Hepatocyte (in vitro differentiated cells): Measurements from ENCODE around the gene AGBL3. TPM values are rescaled to one million over a fixed set of nuclear protein-coding genes. Genes with fewer than 3 reads are reported as not detected.

ENCODE experiments used
- DNase-seq: peaks from one replicate; pipeline ENCODE4 v3.0.0-alpha.2; 2016; ENCODE audit warnings: low spot score
- H2AFZ ChIP-seq: fragments of 200-600 bp; sonication (generic); 2 replicates; pipeline ENCODE4 v1.6.0; 2016; ENCODE audit warnings: antibody characterized with exemption, mild to moderate bottlenecking
- H3K27ac ChIP-seq: fragments of 200-600 bp; sonication (generic); 2 replicates; pipeline ENCODE4 v1.5.1; 2016; ENCODE audit warnings: mild to moderate bottlenecking
- H3K27me3 ChIP-seq: fragments of 200-600 bp; sonication (generic); 2 replicates; pipeline ENCODE4 v1.6.1; 2016
- H3K36me3 ChIP-seq: fragments of 200-600 bp; sonication (generic); replicated peaks from 2 replicates; pipeline ENCODE4 v1.5.1; 2016; ENCODE audit warnings: low read depth; ENCODE audit not compliant: insufficient read depth
- H3K4me1 ChIP-seq: fragments of 200-600 bp; sonication (generic); 2 replicates; pipeline ENCODE4 v1.5.1; 2016; ENCODE audit warnings: mild to moderate bottlenecking, moderate library complexity; ENCODE audit not compliant: insufficient read depth
- H3K4me2 ChIP-seq: fragments of 200-600 bp; sonication (generic); 2 replicates; pipeline ENCODE4 v1.6.0; 2016
- H3K4me3 ChIP-seq: fragments of 200-600 bp; sonication (generic); 2 replicates; pipeline ENCODE4 v1.5.1; 2016; ENCODE audit warnings: mild to moderate bottlenecking
- H3K79me2 ChIP-seq: fragments of 200-600 bp; sonication (generic); 2 replicates; pipeline ENCODE4 v1.6.0; 2017; ENCODE audit warnings: mild to moderate bottlenecking
- H3K9me2 ChIP-seq: fragments of 200-600 bp; sonication (generic); replicated peaks from 2 replicates; pipeline ENCODE4 v1.6.0; 2017; ENCODE audit warnings: mild to moderate bottlenecking; ENCODE audit not compliant: insufficient read depth
- H3K9me3 ChIP-seq: fragments of 200-600 bp; sonication (generic); 2 replicates; pipeline ENCODE4 v1.5.1; 2016; ENCODE audit warnings: low read depth, mild to moderate bottlenecking
- H4K20me1 ChIP-seq: fragments of 200-600 bp; sonication (generic); 2 replicates; pipeline ENCODE4 v1.6.0; 2016; ENCODE audit warnings: mild to moderate bottlenecking; ENCODE audit not compliant: insufficient read depth, poor library complexity, severe bottlenecking
- CTCF ChIP-seq: fragments of 200-600 bp; sonication (generic); IDR thresholded peaks from 2 replicates; pipeline ENCODE4 v1.5.1; 2016; ENCODE audit warnings: antibody characterized with exemption, mild to moderate bottlenecking; ENCODE audit not compliant: poor library complexity
- EZH2 ChIP-seq: fragments of 200-600 bp; sonication (generic); IDR thresholded peaks from 2 replicates; pipeline ENCODE4 v1.6.1; 2016; ENCODE audit warnings: antibody characterized with exemption, mild to moderate bottlenecking, borderline replicate concordance
- EZH2phosphoT487 ChIP-seq: fragments of 200-600 bp; sonication (generic); IDR thresholded peaks from one replicate; pipeline ENCODE4 v1.6.1; 2018; ENCODE audit warnings: antibody characterized with exemption, mild to moderate bottlenecking, low read depth, moderate library complexity; ENCODE audit not compliant: unreplicated experiment, severe bottlenecking
- WGBS: methylation state at CpG from one replicate; pipeline ENCODE4 v1.1.6; 2016; ENCODE audit warnings: low lambda C conversion rate; ENCODE audit errors: missing lambda C conversion rate; 5-methylcytosine and 5-hydroxymethylcytosine counted together
- polyA plus RNA-seq: library from polyadenylated mRNA; unstranded; fragments of >200 nt; fragmentation: Nextera tagmentation; extraction: Ambion mirVana; gene quantifications from 2 replicates; pipeline ENCODE4 v1.2.1, GENCODE V29; 2016
- total RNA-seq: library from RNA; depleted of rRNA; stranded (reverse); fragments of >200 nt; gene quantifications from 2 replicates; pipeline ENCODE4 v1.2.3, GENCODE V29; 2014

The AGBL3 gene
- total and polyA plus RNA-seq, 2 experiments from 2014 or later: 2.3 to 6.4 TPM

GRCh38 chr7:134948736-134949135 is 37.6 kb upstream of the AGBL3 start:
- no peaks in the 10 kb centered on the region for H3K9me2 ChIP-seq
- H3K4me3 ChIP-seq: no peak overlapping the region
- H4K20me1 ChIP-seq: no peaks in the 10 kb centered on the region
- H3K36me3 ChIP-seq: no peaks in the 10 kb centered on the region
- H3K27ac ChIP-seq: peak overlapping the region; percentile 54
- WGBS: 80% methylated on average over 1 of the region's 1 CpG
- H3K79me2 ChIP-seq: no peaks in the 10 kb centered on the region
- H3K4me1 ChIP-seq: peaks cover 8% of the 10 kb centered on the region
- TF ChIP-seq CTCF: no peak
- TF ChIP-seq EZH2phosphoT487: no peak
- TF ChIP-seq EZH2: no peak
- H2AFZ ChIP-seq: no peak overlapping the region
- H3K4me2 ChIP-seq: no peak overlapping the region
- no peak for DNase-seq
- H3K27me3 ChIP-seq: no peaks in the 10 kb centered on the region
- H3K9me3 ChIP-seq: no peaks in the 10 kb centered on the region

DNA sequence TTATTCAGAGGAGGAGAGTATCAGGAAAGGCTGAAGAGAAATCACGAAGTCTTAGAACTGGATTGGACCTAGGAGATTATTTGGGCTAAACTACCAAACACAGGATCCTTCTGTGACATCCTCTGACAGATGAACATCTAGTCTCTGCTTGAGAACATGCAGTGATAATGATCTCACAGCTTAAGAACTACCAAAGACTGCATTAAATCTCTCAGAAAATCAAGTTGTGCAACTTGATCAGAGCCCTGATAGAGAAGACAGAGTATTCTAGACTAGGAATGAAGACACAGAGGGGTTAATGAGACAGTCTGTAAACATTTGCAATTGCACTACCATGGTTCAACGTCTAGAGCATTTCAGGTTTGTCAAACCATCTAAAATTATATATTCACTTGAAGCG is 37.1 kb upstream of the AGBL3 start:
- no peak for TF ChIP-seq CTCF
- TF ChIP-seq EZH2: no peak
- no peak for TF ChIP-seq EZH2phosphoT487
- no peak overlapping the region for H3K4me2 ChIP-seq
- H3K36me3 ChIP-seq: no peaks in the 10 kb centered on the region
- DNase-seq: no peak
- peaks cover 8% of the 10 kb centered on the region for H3K4me1 ChIP-seq
- no peaks in the 10 kb centered on the region for H3K9me2 ChIP-seq
- no peaks in the 10 kb centered on the region for H4K20me1 ChIP-seq
- H3K9me3 ChIP-seq: no peaks in the 10 kb centered on the region
- H3K27me3 ChIP-seq: no peaks in the 10 kb centered on the region
- no peaks in the 10 kb centered on the region for H3K79me2 ChIP-seq
- no peak overlapping the region for H3K4me3 ChIP-seq
- H3K27ac ChIP-seq: peak overlapping the region; percentile 54
- no peak overlapping the region for H2AFZ ChIP-seq
- WGBS: 71% methylated on average over 3 of the region's 3 CpGs

DNA sequence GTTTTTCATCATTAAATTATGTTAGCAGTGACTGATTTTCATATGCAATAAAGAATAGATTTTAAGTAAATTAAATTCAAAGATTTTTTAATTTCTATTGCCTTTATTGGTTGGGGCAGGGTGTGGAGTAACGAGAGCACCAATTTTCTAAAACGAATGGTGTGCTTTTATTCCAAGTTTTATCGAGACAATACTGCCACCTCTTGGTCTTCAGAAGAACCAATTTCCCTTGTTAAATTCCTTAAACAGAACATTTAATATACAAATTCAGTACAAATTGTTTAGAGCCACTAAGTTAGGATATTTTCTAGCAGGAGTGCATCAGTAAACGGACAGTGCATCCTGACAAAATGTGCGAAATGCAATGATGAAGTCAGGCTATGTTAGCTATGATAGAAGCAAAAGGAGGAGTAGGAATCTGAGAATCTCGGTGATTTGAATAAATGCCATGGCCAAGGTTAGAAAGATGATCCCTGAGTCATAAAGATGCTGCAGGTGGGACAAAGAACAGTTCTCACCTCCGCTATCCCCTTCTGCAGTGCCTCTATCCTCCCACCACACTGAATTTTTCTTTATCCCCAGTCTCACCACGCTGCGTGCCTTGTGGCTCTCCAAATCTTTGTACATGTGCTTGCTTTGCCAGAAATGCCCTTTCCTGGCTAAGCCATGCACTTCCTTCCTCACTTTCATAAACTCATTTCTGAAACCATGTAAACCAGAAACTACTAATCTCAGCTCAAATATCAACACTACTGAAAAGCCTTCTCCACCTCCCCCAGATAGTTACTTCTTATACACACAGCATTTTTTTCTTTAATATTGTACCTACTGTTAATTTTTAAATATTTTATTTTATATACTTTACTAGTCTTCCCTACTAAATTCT is 31.9 kb upstream of the AGBL3 start:
- no peak overlapping the region for H3K4me2 ChIP-seq
- no peak overlapping the region for H3K27ac ChIP-seq
- no peaks in the 10 kb centered on the region for H3K9me3 ChIP-seq
- H3K9me2 ChIP-seq: no peaks in the 10 kb centered on the region
- no peak overlapping the region for H2AFZ ChIP-seq
- no peak overlapping the region for H3K4me3 ChIP-seq
- 72% methylated on average over 9 of the region's 9 CpGs for WGBS
- no peaks in the 10 kb centered on the region for H3K79me2 ChIP-seq
- peaks cover under 1% of the 10 kb centered on the region for H3K36me3 ChIP-seq
- no peaks in the 10 kb centered on the region for H3K27me3 ChIP-seq
- DNase-seq: peak; percentile 39
- H3K4me1 ChIP-seq: no peaks in the 10 kb centered on the region
- H4K20me1 ChIP-seq: no peaks in the 10 kb centered on the region
- peak; percentile 64 for TF ChIP-seq CTCF
- TF ChIP-seq EZH2: no peak
